Measurements from ENCODE around the gene PPARG. TPM values are rescaled to one million over a fixed set of nuclear protein-coding genes. Genes with fewer than 3 reads are reported as not detected.

The PPARG gene
- total and polyA plus RNA-seq, 10 of the 15 experiments (the other 5 are each of a cell fraction or from before 2014, with no cell fraction given) = 0.06 to 0.86 (median 0.12) TPM; not detected in 5

DNA sequence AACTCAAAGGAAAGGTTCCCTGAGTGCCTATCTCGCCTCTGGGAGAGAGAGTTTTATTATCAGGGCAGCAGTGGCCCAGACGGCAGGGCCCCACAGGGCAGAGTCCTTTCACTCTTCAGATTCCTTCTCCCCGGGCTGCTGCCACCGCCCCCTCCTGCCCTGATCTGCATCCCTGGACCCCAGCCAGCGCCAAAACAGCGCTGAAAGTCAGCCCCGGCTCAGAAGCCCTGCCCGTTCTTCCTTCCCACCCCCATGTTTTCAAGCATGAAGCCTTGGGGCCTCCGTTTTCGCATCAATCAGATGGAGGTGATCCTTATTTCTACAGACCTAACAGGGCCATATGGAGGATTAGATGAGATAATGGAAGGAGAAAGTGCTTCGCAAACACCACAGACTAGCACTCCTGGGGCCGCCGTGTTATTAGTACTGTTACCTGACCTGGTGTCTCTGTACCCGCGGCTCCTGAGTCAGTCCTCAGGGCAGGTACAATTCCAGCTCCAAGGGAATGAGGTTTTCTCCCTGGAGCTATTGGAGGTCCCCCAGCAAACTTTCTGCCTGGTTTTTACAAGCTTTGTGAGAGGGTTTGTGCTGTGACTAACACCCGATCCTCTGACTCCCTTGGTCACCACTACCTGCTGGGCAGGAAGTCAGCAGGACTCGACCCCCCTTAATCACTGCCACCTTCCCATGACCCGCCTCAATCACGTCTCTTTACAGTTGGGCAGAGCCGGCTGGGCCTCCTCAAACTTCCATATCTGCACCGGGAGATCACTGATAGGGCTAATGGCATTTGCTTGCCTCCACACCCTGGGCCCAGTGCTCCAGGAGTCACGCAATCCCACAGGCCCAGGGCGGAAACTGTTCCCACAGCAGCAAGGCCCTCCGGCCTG is 156.0 kb downstream of the PPARG start:
- in situ Hi-C loops (cut with MboI) (no loop called here), intact Hi-C loops (cut with micrococcal nuclease; ENCODE audit: unreplicated experiment) (no loop called here)
- Histone ChIP-seq H3K79me2 (ENCODE audit: control insufficient read depth, insufficient read depth, low read length) (no peaks in the 10 kb centered on the region), H3K27me3 (replicated peaks in 1 of 2; ENCODE audit: control insufficient read depth in 2 of 2, insufficient read depth in 2 of 2, low read length in 1 of 2) (peaks cover 5 to 10% of the 10 kb centered on the region in 2 experiments; a peak in 3 of 4 replicates), H2AFZ (ENCODE audit: control insufficient read depth, low read depth, low read length) (no peak overlapping the region), H3K36me3 (ENCODE audit: control insufficient read depth in 2 of 2, insufficient read depth in 2 of 2, low read length in 1 of 2) (no peaks in the 10 kb centered on the region), H3K9ac (ENCODE audit: control insufficient read depth, insufficient read depth, low read length) (no peak overlapping the region), H3K9me3 (replicated peaks; ENCODE audit: control insufficient read depth, insufficient read depth, low read length) (no peaks in the 10 kb centered on the region), H3K4me3 (no peak overlapping the region), H4K20me1 (ENCODE audit: control insufficient read depth, insufficient read depth) (no peaks in the 10 kb centered on the region), H3K4me1 (ENCODE audit: control insufficient read depth, insufficient read depth, low read length) (no peaks in the 10 kb centered on the region), H3K27ac (ENCODE audit: control insufficient read depth, insufficient read depth) (no peak overlapping the region), H3K4me2 (ENCODE audit: control insufficient read depth, insufficient read depth) (no peak overlapping the region)
- 47% methylated on average over 24 of the region's 24 CpGs for WGBS (ENCODE audit: insufficient coverage, insufficient replicate concordance, low lambda C conversion rate, missing lambda C conversion rate)
- SMC1A ChIA-PET (ENCODE audit: uncharacterized antibody, unreplicated experiment) = no interaction called here
- BruUV-seq (replicated peaks) = no TSS peak
- ATAC-seq (no peak), FAIRE-seq (no peak), DNase-seq (ENCODE audit: low read depth, low spot score) (no peak)
- CTCF ChIA-PET = no interaction called here
- POLR2A ChIA-PET = no interaction called here
- RAD21 ChIA-PET (ENCODE audit: unreplicated experiment) = no interaction called here
- TF ChIP-seq PML (IDR thresholded peaks at IDR 0.05; ENCODE audit: low read length) = no peak
- TF ChIP-seq, protein P1, sequence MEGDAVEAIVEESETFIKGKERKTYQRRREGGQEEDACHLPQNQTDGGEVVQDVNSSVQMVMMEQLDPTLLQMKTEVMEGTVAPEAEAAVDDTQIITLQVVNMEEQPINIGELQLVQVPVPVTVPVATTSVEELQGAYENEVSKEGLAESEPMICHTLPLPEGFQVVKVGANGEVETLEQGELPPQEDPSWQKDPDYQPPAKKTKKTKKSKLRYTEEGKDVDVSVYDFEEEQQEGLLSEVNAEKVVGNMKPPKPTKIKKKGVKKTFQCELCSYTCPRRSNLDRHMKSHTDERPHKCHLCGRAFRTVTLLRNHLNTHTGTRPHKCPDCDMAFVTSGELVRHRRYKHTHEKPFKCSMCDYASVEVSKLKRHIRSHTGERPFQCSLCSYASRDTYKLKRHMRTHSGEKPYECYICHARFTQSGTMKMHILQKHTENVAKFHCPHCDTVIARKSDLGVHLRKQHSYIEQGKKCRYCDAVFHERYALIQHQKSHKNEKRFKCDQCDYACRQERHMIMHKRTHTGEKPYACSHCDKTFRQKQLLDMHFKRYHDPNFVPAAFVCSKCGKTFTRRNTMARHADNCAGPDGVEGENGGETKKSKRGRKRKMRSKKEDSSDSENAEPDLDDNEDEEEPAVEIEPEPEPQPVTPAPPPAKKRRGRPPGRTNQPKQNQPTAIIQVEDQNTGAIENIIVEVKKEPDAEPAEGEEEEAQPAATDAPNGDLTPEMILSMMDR (IDR thresholded peaks at IDR 0.05 in 2 of 3, conservative IDR thresholded peaks at IDR 0.05 in 1 of 3; ENCODE audit: control insufficient read depth in 2 of 3, extremely low read depth in 1 of 3, insufficient read depth in 1 of 3, low read depth in 3 of 3, low read length in 3 of 3) = no peak
- no peak for TF ChIP-seq GABPA (IDR thresholded peaks at IDR 0.05; ENCODE audit: low read depth)
- TF ChIP-seq BRCA1 (IDR thresholded peaks at IDR 0.05; ENCODE audit: low read depth, low read length) = no peak
- TF ChIP-seq, protein P2, sequence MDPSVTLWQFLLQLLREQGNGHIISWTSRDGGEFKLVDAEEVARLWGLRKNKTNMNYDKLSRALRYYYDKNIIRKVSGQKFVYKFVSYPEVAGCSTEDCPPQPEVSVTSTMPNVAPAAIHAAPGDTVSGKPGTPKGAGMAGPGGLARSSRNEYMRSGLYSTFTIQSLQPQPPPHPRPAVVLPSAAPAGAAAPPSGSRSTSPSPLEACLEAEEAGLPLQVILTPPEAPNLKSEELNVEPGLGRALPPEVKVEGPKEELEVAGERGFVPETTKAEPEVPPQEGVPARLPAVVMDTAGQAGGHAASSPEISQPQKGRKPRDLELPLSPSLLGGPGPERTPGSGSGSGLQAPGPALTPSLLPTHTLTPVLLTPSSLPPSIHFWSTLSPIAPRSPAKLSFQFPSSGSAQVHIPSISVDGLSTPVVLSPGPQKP (IDR thresholded peaks at IDR 0.05; ENCODE audit: low read depth, low read length) = no peak
- TF ChIP-seq TCF12 (IDR thresholded peaks at IDR 0.05; ENCODE audit: low read depth, low read length) = no peak
- TF ChIP-seq MTA3 (IDR thresholded peaks at IDR 0.05; ENCODE audit: borderline replicate concordance, low read length) = no peak
- no peak for TF ChIP-seq PAX8 (IDR thresholded peaks at IDR 0.05)
- TF ChIP-seq, protein P3, sequence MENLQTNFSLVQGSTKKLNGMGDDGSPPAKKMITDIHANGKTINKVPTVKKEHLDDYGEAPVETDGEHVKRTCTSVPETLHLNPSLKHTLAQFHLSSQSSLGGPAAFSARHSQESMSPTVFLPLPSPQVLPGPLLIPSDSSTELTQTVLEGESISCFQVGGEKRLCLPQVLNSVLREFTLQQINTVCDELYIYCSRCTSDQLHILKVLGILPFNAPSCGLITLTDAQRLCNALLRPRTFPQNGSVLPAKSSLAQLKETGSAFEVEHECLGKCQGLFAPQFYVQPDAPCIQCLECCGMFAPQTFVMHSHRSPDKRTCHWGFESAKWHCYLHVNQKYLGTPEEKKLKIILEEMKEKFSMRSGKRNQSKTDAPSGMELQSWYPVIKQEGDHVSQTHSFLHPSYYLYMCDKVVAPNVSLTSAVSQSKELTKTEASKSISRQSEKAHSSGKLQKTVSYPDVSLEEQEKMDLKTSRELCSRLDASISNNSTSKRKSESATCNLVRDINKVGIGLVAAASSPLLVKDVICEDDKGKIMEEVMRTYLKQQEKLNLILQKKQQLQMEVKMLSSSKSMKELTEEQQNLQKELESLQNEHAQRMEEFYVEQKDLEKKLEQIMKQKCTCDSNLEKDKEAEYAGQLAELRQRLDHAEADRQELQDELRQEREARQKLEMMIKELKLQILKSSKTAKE (IDR thresholded peaks at IDR 0.05; ENCODE audit: low read depth, poor library complexity, severe bottlenecking) = no peak
- no peak for TF ChIP-seq SMAD5 (IDR thresholded peaks at IDR 0.05; ENCODE audit: low read depth)
- TF ChIP-seq NFYA (IDR thresholded peaks at IDR 0.05; ENCODE audit: borderline replicate concordance, low read depth, low read length) = no peak
- no peak for TF ChIP-seq CHD2 (IDR thresholded peaks at IDR 0.05; ENCODE audit: borderline replicate concordance, low read depth, low read length)
- TF ChIP-seq, protein P4, sequence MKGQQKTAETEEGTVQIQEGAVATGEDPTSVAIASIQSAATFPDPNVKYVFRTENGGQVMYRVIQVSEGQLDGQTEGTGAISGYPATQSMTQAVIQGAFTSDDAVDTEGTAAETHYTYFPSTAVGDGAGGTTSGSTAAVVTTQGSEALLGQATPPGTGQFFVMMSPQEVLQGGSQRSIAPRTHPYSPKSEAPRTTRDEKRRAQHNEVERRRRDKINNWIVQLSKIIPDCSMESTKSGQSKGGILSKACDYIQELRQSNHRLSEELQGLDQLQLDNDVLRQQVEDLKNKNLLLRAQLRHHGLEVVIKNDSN (IDR thresholded peaks at IDR 0.05; ENCODE audit: borderline replicate concordance, extremely low read length, insufficient read depth, low read depth, low read length) = no peak
